ENCODE measurements around the gene NOSTRIN.

Gene NOSTRIN

GRCh38 chr2:168913495-168913894 lies 111.1 kb downstream of the NOSTRIN start:
- Mint-ChIP-seq H3K4me1 (peaks cover 9% of the 10 kb centered on the region), H3K36me3 (ENCODE audit: low read depth) (no peaks in the 10 kb centered on the region), H3K4me3 (no peak overlapping the region), H3K9me3 (peaks cover 12% of the 10 kb centered on the region), H3K27me3 (ENCODE audit: low read depth, poor library complexity) (peaks cover 26% of the 10 kb centered on the region), H3K27ac (no peak overlapping the region)
- no peak for DNase-seq
- no peak for TF ChIP-seq CTCF (IDR thresholded peaks at IDR 0.05)

Data from nephron progenitor cell (in vitro differentiated cells).